Pericardium fibroblast (primary cell): Measurements from ENCODE around the gene HBA1. TPM values are rescaled to one million over a fixed set of nuclear protein-coding genes. Genes with fewer than 3 reads are reported as not detected.

Experiments
- total RNA-seq: library from RNA; depleted of rRNA; stranded (reverse); fragments of >200 nt; gene quantifications from 2 replicates; pipeline ENCODE4 v1.2.3, GENCODE V29; 2015

HBA1 gene
- 1.9 TPM in 1 of 2 replicates, not detected in the other for total RNA-seq

DNA sequence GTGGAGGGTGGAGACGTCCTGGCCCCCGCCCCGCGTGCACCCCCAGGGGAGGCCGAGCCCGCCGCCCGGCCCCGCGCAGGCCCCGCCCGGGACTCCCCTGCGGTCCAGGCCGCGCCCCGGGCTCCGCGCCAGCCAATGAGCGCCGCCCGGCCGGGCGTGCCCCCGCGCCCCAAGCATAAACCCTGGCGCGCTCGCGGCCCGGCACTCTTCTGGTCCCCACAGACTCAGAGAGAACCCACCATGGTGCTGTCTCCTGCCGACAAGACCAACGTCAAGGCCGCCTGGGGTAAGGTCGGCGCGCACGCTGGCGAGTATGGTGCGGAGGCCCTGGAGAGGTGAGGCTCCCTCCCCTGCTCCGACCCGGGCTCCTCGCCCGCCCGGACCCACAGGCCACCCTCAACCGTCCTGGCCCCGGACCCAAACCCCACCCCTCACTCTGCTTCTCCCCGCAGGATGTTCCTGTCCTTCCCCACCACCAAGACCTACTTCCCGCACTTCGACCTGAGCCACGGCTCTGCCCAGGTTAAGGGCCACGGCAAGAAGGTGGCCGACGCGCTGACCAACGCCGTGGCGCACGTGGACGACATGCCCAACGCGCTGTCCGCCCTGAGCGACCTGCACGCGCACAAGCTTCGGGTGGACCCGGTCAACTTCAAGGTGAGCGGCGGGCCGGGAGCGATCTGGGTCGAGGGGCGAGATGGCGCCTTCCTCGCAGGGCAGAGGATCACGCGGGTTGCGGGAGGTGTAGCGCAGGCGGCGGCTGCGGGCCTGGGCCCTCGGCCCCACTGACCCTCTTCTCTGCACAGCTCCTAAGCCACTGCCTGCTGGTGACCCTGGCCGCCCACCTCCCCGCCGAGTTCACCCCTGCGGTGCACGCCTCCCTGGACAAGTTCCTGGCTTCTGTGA, at the start of gene HBA1:
HBA1 (plus strand) TSS at position 204 of the 906 bp plus-strand sequence; CDS start at position 241, 37 bp downstream.

DNA sequence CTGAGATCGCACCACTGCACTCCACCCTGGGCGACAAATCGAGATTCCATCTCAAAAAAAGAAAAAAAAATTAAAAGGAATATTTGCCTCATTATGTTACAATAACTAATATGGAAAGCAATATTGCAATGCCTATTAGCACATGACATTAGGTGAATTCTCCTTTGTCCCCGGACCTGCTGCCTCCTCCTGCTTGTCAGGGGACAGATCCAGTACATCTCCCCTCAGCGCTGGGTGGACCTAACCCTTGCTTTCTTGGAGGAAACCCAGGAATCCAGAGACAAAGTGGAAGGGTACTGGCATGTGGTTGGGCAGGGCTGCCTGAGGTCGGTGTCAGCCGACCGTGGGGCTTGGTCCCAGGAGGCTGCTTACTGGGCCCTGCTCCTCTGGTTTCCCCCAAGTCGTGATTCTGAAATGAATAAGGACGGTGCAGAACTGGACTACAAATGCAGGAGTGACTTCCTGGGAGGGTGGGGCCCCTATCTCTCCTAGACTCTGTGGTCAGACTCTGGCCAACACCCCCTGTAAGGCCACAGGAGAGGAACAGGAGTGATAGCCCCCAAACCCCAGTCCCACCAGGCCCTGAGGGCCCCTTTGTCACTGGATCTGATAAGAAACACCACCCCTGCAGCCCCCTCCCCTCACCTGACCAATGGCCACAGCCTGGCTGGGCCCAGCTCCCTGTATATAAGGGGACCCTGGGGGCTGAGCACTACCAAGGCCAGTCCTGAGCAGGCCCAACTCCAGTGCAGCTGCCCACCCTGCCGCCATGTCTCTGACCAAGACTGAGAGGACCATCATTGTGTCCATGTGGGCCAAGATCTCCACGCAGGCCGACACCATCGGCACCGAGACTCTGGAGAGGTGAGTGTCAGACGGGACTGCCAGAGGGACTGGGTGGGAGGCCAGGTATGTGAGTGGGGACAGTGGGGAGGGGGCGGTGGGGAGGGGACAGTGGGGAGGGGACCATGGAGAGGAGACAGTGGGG, 24.0 kb upstream of the HBA1 start, which contains the start of gene HBZ:
HBZ (plus strand) TSS at position 504 of the 988 bp plus-strand sequence; CDS start at position 770, 266 bp downstream.

DNA sequence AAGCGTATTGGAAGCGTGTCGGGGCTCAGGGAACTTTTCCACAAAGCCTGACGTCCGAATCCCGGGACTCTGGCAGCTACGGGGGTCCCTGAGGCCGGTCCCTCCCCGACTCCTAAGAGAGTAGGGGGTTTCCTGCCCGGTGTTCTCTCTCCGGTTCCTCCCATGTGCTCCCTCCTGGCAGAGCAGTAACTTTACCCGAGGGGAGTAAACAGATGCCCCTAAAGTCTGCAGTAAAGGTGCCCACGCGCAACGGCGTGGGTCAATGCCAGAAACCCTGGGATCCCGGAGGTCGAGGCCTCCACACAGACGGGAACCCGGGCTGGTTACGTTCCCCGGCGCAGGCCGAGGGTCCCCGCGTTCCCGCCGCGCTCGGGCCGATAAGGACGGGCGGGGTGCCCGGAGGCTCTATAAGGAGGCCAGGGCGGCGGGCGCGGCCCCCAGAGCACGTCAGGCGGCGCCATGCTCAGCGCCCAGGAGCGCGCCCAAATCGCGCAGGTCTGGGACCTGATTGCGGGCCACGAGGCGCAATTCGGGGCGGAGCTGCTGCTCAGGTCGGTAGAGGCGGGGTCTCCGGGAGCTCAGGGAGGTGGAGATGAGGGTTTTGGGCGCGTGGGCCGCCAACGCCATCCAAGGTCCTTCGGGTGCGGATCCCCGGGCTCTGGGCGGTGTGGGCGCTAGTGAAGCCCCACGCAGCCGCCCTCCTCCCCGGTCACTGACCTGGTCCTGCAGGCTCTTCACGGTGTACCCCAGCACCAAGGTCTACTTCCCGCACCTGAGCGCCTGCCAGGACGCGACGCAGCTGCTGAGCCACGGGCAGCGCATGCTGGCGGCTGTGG, 10.7 kb upstream of the HBA1 start, which contains the start of gene HBM:
HBM (plus strand) TSS at position 440 of the 836 bp plus-strand sequence; CDS start at position 460, 20 bp downstream.

DNA sequence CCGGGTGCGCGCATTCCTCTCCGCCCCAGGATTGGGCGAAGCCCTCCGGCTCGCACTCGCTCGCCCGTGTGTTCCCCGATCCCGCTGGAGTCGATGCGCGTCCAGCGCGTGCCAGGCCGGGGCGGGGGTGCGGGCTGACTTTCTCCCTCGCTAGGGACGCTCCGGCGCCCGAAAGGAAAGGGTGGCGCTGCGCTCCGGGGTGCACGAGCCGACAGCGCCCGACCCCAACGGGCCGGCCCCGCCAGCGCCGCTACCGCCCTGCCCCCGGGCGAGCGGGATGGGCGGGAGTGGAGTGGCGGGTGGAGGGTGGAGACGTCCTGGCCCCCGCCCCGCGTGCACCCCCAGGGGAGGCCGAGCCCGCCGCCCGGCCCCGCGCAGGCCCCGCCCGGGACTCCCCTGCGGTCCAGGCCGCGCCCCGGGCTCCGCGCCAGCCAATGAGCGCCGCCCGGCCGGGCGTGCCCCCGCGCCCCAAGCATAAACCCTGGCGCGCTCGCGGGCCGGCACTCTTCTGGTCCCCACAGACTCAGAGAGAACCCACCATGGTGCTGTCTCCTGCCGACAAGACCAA, 4.0 kb upstream of the HBA1 start, which contains the start of gene HBA2:
HBA2 (plus strand) TSS at position 503 of the 568 bp plus-strand sequence; CDS start at position 540, 37 bp downstream.

DNA sequence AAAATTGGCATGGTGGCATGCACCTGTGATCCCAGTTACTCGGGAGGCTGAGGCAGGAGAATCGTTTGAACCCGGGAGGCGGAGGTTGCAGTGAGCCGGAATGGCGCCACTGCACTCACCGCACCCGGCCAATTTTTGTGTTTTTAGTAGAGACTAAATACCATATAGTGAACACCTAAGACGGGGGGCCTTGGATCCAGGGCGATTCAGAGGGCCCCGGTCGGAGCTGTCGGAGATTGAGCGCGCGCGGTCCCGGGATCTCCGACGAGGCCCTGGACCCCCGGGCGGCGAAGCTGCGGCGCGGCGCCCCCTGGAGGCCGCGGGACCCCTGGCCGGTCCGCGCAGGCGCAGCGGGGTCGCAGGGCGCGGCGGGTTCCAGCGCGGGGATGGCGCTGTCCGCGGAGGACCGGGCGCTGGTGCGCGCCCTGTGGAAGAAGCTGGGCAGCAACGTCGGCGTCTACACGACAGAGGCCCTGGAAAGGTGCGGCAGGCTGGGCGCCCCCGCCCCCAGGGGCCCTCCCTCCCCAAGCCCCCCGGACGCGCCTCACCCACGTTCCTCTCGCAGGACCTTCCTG, 3.7 kb downstream of the HBA1 start, which contains the start of gene HBQ1:
HBQ1 (plus strand) TSS at position 359 of the 575 bp plus-strand sequence; CDS start at position 387, 28 bp downstream.

Other genes starting within 250 kb of the HBA1 start
- 2.4 and 3.6 TPM in 2 replicates for gene POLR3K, start 123.1 kb upstream of the HBA1 start, total RNA-seq
- 21.6 and 22.4 TPM in 2 replicates for gene SNRNP25, start 122.9 kb upstream of the HBA1 start, total RNA-seq
- gene RHBDF1, start 104.0 kb upstream of the HBA1 start, total RNA-seq, result 49.1 and 57.4 TPM in 2 replicates
- 228 and 320 TPM in 2 replicates for gene MPG, start 98.5 kb upstream of the HBA1 start, total RNA-seq
- 8.3 and 27.8 TPM in 2 replicates for gene NPRL3, start 38.0 kb upstream of the HBA1 start, total RNA-seq
- gene HBZ, start 24.0 kb upstream of the HBA1 start, total RNA-seq, result not detected in 2 replicates
- gene HBM, start 10.7 kb upstream of the HBA1 start, total RNA-seq, result not detected in 2 replicates
- 6.0 TPM in 1 of 2 replicates, not detected in the other for gene HBA2, start 3.8 kb upstream of the HBA1 start, total RNA-seq
- gene HBQ1, start 3.8 kb downstream of the HBA1 start, total RNA-seq, result not detected in 2 replicates
- gene LUC7L, start 52.8 kb downstream of the HBA1 start, total RNA-seq, result 20.9 and 44.8 TPM in 2 replicates
- 74.6 and 138 TPM in 2 replicates for gene FAM234A, start 58.1 kb downstream of the HBA1 start, total RNA-seq
- 0.94 and 3.4 TPM in 2 replicates for gene RGS11, start 99.3 kb downstream of the HBA1 start, total RNA-seq
- 2.8 TPM in 1 of 2 replicates, not detected in the other for gene ARHGDIG, start 103.9 kb downstream of the HBA1 start, total RNA-seq
- 0.09 and 0.12 TPM in 2 replicates for gene PDIA2, start 106.5 kb downstream of the HBA1 start, total RNA-seq
- gene AXIN1, start 176.0 kb downstream of the HBA1 start, total RNA-seq, result 17.3 and 18.3 TPM in 2 replicates
- 86.1 and 88.2 TPM in 2 replicates for gene MRPL28, start 193.9 kb downstream of the HBA1 start, total RNA-seq
- 56.3 and 67.3 TPM in 2 replicates for gene PGAP6, start 205.3 kb downstream of the HBA1 start, total RNA-seq
- gene NME4, start 220.5 kb downstream of the HBA1 start, total RNA-seq, result 169 and 171 TPM in 2 replicates
- gene DECR2, start 225.2 kb downstream of the HBA1 start, total RNA-seq, result 16.6 and 19.5 TPM in 2 replicates
- gene RAB11FIP3, start 249.0 kb downstream of the HBA1 start, total RNA-seq, result 26.7 and 36.1 TPM in 2 replicates